ENCODE data around the gene TST. TPM values are rescaled to one million over a fixed set of nuclear protein-coding genes. Genes with fewer than 3 reads are reported as not detected.
A peak's percentile ranks its signal among the peaks of the same experiment; 100 is the strongest.

TST gene
- total RNA-seq, 1 donor from 2014 or later, result 63.1 TPM

- DNase-seq (ENCODE audit: low read depth in 2 of 2), result peak in 1 of 2 donors; percentile 68
Measured at GRCh38 chr22:37053310-37054055, 34.2 kb upstream of the TST start.

GRCh38 chr22:37052386-37053309 lies 33.4 kb upstream of the TST start:
- DNase-seq (ENCODE audit: low read depth in 2 of 2), result no peak

GRCh38 chr22:37051391-37052385 lies 32.4 kb upstream of the TST start, which contains the start of gene KCTD17:
TSS of gene KCTD17 (plus strand) at chr22:37051742. CDS start at chr22:37051761, 19 bp downstream.
- DNase-seq (ENCODE audit: low read depth in 2 of 2), result peak; percentile 64 to 81

DNA sequence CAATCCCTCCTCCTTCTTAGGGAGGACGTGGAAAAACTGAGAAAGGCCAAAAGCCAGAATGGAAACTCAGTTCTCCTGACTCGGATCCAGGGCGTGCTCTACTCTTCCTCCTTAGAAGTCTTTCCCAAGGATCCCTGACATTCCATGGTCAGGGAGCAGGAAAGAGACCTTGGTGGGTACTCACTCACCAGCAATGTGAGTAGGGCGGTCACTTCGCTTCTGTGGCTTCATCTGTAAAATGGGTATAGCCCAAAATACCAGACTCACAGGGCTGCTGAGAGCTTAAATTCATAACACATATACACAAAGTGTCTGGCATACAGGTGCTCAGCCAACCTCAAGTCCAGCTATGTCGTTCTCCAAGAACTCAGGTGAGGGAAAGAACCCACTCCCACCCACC lies 31.7 kb upstream of the TST start:
- no peak for DNase-seq (ENCODE audit: low read depth in 2 of 2)

DNA sequence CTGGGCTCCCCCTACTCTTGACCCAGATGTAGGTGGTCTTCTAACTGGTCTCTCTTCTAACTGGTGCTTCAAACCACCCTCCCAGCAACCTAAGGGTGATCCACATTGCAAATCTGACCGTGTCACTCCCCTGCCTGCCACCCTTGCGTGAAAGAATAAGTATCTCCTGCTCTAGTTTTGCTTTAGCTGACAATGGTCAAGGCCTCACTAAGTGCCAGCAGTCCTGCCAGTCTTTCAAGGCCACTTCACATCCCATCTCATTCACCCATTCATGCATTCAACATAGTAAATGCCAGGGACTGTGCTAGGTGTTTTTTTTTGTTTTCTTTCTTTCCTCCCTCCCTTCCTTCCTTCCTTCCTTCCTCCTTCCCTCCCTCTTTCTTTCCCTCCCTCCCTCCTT lies 30.0 kb upstream of the TST start:
- no peak for DNase-seq (ENCODE audit: low read depth in 2 of 2)

GRCh38 chr22:37048133-37048532 lies 28.9 kb upstream of the TST start:
- DNase-seq (ENCODE audit: low read depth in 2 of 2), result no peak

DNA sequence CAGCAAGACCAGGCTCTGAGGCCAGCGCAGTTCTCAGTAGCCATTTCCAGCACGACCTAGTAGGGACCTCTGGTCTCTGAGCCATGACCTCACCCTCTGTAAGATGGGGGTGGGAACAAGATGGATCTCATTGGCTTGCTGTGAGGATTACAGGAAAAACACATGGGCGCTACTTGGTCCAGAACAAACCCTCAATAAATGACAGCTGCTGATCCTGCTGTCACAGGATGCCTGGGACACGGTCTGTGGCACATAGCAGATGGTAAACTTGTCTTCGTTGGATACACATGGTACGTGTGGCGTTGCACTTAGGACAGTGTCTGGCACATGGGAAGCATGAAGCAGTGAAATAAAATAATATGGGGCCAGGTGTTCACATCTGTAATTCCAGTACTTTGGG lies 27.8 kb upstream of the TST start:
- DNase-seq (ENCODE audit: low read depth in 2 of 2), result no peak

DNA sequence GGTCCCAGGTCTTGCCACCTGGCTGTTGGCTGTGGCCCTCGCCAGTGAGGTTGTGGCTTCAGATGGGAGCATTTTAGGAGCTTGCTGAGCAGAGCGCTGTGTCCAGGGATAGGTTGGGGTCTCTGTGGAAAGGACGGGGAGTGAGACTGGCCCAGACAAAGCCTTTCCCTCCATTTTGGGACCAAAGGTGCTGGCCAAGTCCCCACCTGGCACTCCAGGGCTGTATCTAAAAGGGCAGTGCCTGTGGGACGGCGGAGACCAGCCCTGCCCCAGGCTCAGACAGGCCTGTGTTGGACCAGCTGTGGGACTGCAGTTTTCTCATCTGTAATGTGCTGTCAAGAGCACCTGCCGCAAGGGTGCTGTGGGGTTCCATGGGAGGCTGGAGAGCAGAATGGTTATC lies 27.3 kb upstream of the TST start:
- no peak for DNase-seq (ENCODE audit: low read depth in 2 of 2)

- peak; percentile 51 to 54 for DNase-seq (ENCODE audit: low read depth in 2 of 2)
Measured at GRCh38 chr22:37045958-37046357, 26.7 kb upstream of the TST start.

DNA sequence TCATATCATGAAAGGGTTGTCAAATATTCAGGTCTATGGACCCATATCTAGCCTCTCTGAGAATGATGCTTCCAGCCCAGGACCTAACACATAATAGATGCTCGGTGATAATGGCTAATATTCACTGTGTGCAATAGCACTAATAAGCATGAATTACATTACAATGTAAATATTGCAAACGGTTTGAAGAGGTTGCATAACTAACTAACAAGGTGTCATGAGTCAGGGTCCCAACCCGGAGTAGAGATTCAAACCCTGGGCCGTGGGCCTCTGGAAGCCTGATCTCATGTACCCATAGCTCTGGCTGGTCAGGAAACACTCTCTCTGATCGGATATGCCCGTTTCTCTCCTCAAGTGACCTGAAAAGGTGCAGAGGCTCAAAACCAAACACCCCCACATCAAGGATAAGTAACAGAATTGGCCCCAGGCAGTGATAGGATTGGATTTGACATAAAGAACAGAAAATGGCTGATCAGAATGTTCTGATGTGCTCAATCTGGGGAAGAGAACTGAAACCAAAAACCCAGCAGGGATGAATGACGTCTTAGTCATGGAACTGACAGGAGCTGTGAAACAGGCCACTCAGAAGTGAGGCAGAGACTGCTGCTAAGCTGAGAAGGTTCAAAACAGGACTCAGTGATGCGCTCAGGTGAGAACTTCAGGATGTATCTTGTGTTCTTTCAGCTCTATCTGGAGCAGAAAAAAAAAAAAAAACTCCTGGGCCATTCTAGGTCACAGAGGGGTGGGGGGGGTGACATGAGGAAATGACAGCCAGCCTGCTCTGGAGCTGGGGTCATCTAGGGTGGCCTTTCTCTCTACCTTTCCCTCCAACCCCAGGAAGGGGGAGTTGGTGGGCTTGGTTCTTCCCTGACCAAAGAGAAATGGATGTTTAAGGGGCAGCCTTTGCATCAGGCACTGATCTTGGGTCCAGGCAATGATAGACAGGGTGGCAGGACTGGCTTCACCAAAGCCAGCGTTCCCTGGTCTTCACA lies 25.7 kb upstream of the TST start:
- DNase-seq (ENCODE audit: low read depth in 2 of 2), result no peak

DNA sequence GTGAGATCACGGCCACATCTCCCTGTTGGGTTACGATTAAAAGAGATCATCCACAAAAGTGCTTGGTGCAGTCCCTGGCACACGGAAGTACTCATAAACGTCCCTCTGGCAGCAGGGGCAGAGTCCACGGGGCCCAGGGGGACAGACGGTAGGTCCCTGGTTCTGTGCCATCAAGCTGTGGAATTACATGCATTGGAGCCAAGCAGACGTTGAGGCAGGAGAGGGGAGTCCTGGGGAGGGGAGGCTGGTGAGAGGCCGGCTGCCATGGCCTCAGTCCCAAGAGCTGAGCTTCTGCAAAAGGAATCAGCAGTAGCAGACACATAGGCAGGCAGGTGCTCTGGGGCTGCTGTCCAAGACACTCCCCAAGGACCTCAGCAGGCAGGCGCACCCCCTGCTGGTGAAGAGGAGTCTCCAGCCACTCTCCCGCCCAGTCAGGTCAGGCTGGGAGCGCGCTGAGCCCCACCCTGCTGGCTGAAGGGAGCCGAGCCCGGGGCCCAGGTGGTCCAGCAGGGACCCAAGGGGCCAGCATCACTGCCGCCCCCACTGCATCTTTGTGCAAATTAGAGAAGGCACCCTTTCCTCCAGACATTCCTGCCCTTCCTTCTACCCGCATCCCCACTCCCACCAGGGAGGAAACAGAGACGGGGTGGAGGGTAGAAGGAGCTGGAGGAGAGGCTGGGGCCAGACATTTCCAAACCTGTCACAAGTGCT lies 24.7 kb upstream of the TST start:
- peak; percentile 50 to 65 for DNase-seq (ENCODE audit: low read depth in 2 of 2)

DNA sequence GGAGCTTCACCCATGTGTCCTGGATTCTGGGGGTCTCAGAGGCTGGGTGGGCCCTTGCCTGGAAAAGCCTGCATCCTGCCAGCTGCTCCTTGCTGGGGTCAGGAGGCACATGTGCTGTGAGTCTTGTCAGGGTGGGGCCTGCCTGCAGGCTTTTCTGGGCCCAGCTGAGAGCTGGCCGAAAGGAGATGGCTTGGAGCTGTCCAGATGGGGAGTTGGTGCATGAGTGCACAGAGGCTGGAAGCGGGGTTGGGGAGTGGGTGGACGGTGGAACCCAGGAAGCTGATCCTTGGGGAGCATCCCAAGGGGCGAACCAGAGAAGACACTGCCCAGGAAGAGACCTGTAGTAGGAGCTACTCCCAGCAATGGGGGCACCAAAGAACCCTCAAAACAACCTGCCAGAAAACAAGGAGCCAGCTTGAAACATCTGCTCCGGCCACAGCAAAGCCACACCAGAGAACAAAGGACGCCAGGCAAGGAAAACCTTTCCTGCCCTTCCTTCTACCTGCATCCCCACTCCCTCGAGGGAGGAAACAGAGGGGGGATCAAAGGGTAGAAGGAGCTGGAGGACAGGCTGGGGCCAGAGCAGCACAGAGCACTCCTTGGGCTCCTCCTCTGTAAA lies 24.1 kb upstream of the TST start:
- no peak for DNase-seq (ENCODE audit: low read depth in 2 of 2)

DNA sequence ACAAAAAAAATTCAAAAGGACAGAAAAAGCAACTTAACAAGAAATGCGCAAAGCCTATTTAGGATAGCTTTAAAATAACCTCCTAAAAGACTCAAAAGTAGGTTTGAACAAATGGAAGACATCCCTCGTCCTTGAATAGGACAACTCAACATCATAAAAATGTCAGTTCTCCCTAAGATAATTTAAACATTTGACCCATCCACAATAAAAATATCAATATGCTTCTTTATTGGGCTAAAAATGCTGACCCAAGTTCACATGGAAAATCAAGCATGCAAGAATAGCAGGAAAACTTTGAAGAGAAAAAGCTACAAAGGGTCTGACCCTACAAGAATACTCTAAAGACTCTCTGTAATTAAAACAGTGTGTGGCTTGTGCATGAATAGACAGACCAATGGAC lies 20.2 kb upstream of the TST start:
- no peak for DNase-seq (ENCODE audit: low read depth in 2 of 2)

GRCh38 chr22:37037669-37038068 lies 18.4 kb upstream of the TST start:
- DNase-seq (ENCODE audit: low read depth in 2 of 2), result peak in 1 of 2 donors; percentile 21

- no peak for DNase-seq (ENCODE audit: low read depth in 2 of 2)
Measured at GRCh38 chr22:37036655-37037377, 17.6 kb upstream of the TST start.

DNA sequence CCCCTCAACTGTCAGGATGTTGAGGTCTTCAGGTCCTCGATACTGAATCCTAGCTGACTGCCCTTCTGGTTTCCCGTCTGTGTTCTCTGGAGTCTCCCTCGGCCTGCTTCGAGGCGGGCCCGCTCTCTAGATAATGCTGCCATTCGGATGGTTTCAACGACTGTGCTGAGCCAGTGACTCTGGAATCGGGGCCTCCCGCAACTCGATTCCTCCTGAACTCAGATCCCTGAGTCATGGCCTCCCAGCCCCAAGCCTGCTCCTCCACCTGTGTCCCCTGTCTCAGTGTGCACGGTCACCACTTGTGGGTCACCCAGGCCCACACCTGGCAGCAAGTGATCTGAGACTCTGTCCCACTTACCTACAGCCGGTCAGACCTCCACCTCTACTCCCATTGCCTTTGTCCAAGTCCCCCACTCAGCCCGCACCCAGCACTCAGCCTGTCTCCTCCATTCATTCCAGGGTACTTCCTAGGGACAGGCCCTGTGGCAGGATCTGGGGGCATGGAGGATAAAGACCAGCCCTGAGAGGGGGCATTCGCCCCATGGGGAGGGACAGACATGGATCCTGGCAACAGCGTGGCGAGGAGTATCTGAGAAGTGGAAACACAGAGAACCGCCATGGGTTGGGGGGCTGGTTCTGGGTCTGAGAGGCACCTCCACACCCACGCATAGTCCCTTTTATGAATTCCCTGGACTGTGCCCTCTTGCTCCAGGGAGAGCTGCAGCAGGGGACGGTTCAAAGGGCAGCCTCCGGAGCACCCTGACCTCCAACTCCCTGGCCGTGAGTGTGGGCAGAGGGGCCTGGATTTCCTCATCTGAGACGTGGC lies 14.6 kb upstream of the TST start:
- DNase-seq (ENCODE audit: low read depth in 2 of 2), result no peak

All from lung microvascular endothelial cell (primary cell).